OCI-M2 (cell line): Measurements from ENCODE around the gene ALS2CL.
"Not testable (repeated sequence)": the region's sequence is repeated elsewhere in the genome, so short reads cannot be mapped to it uniquely, and the experiment has no call there.

ENCODE experiments used
- DNase-seq: peaks from one replicate; lab custom pipeline; 2025; ENCODE audit not compliant: unreplicated experiment; lab: John Stamatoyannopoulos, UW

Gene ALS2CL

GRCh38 chr3:46715507-46716175 lies 22.2 kb upstream of the ALS2CL start:
- DNase-seq = no peak

DNA sequence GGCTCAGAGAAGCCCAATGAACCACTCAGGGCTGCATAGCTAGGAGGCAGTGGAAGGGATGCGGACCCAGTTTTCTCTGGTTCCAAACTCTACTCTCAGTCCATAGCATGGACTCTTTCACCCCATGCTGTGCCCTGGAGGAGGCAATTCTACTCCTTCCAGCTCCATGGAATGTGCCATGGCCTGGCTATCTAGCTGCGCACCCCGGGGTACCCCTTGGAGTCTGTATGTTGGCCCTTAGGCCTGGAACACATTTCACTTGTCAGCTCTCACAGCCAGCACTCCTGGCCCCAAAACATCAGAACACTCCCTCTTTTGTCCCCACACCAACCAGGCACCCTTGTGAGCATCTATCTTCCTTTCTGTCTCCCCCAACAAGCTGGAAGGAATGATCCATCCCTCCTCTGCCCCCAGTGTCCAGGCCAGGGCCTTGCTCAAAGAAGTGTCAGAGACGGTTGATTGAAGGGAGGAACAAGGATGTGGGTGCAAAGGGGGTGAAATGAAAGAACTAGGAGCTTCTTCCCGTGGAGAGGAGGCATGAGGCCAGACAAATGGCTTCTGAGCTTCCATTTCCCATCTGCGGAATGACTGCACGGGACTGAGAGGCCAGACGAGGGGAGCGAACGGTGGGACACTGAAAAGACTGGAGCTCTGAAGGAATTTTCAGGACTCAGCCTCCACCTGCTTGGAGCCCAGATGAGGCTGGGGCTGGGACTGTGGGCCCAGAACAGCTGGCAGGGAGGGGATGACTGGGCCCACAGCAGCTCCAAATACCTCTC lies 21.4 kb upstream of the ALS2CL start:
- no peak for DNase-seq

GRCh38 chr3:46713898-46714552 lies 20.5 kb upstream of the ALS2CL start:
- no peak for DNase-seq

- DNase-seq = no peak
Measured at GRCh38 chr3:46713050-46713897, 19.8 kb upstream of the ALS2CL start.

GRCh38 chr3:46712191-46713049 lies 18.9 kb upstream of the ALS2CL start:
- DNase-seq = no peak

DNA sequence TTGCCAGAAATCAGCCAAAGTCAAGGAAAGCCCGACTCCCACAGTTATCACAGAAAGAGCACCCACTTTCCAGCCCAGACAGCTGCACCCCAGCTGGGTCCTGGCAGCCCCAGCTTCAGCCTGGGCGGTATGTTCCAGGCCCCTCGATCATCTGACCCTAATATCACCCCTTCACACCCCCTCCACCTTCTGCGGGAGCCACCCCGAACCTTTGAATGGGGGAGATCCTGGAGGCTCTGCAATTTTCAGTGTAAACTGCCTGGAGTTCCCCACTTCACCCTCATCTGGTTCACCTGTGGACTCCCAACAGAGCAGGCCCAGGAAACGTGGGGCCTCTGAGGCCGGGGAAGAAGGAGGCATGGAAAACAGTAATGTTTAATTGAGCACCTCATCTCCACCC lies 18.3 kb upstream of the ALS2CL start:
- DNase-seq = no peak

- DNase-seq = no peak
Measured at GRCh38 chr3:46711305-46711704, 17.8 kb upstream of the ALS2CL start.

DNA sequence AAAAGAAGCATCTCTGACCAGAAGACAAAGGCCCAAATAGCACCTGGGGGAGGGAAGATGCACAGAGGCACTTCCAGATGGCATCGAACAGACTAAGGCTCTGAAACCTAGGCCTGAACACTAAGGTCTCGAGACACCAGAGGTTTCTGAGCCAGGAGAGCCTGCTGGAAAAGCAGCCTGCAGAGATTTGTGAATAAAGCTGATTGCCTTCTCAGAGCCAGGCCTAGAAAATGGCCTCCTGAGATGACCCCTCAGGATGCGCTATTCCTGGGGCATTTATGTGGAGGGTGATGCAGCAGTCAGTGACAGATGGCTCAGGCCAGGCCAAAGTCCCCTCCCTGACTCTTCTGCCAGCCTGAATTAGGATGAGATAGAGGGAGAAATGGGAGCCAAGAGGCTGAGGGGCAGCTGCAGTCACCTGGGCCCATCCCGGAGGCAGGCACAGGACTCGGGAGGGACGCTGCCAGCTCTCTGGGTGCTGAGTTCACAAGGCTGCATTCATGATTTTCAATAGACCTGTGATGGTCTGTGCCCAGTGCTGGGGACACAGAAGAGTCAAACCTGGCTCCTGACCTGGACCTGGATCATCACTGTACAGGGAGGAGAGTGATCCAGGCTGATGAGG lies 17.3 kb upstream of the ALS2CL start:
- no peak for DNase-seq

DNA sequence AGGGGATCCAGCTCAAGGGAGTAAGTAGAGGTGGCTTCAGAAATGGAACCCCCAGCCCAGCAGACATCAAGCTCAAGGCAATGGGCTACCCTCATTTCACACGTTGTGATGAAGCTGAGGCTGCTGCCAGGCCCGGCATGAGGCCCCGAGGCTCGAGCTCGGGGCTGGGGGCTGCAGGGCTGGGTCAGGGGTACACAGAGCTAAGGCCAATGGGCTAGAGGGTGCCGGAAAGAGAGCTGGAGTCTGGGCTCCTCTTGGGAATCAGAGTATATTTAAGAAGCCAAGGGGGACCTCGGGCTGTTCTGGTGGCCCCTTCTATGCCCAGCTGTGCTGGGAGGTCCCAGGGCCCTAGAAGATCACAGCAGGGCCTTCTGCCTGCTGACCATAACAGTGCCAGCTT lies 16.8 kb upstream of the ALS2CL start:
- no peak for DNase-seq

- no peak for DNase-seq
Measured at GRCh38 chr3:46709721-46710120, 16.2 kb upstream of the ALS2CL start.

DNA sequence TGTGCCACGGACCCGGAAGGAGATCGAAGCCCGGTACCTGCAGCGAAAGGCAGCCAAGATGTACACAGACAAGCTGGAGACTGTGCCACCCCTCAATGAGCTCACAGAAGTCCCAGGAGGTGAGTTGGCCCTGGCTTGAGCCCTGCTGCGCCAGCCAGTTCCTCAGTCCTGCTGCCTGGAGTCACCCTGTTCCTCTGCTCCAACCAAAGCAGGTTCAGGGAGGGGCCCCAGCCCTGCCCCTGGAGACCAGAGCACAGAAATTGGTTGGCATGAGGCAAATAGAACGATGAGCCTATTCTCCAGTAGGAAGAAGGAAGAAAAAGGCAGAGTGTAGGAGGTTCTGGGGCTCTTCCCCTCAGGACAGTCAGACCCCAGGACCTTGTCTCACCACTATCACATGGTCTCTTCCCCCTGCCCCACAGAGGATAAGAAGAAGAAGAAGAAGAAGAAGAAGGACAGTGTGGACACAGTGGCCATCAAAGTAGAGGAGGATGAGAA lies 15.7 kb upstream of the ALS2CL start:
- DNase-seq = no peak

DNA sequence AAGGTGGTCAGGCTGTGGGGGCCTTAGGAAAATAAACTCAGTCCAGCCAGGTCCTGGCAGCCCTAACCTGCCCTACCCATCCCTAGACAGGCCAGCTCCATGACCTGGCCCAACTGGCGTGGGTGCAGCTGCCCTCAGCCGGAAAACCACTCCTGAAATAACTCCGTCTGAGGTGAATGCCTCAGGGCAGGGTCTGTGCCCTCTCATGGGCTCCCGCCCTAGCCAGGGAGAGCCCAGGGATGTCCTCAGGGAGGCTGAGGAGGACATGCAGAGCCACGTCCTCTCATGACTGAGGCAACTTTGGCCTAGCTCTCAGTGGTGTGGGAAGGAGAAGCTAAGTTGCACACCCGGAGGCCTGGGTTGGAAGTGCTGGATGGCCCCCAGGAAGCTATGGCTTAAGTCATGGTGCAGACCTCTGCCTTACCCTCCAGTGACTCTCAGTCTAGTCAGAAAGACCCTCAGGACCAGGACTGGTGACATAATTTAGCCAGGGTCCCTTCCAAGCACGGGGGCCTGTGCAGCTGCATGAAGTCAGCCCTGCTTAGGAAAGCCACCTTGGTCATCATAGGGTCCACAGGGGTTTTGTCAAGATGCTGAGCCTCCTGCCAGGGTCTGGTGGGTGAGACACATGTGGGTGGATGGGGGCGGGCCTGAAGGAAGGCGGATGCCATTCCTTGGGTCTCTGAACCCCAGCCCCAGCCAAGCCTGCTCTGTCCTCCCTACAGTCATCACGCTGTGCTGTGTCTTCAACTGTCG lies 15.1 kb upstream of the ALS2CL start:
- DNase-seq = no peak

GRCh38 chr3:46707601-46708011 lies 14.1 kb upstream of the ALS2CL start:
- no peak for DNase-seq

DNA sequence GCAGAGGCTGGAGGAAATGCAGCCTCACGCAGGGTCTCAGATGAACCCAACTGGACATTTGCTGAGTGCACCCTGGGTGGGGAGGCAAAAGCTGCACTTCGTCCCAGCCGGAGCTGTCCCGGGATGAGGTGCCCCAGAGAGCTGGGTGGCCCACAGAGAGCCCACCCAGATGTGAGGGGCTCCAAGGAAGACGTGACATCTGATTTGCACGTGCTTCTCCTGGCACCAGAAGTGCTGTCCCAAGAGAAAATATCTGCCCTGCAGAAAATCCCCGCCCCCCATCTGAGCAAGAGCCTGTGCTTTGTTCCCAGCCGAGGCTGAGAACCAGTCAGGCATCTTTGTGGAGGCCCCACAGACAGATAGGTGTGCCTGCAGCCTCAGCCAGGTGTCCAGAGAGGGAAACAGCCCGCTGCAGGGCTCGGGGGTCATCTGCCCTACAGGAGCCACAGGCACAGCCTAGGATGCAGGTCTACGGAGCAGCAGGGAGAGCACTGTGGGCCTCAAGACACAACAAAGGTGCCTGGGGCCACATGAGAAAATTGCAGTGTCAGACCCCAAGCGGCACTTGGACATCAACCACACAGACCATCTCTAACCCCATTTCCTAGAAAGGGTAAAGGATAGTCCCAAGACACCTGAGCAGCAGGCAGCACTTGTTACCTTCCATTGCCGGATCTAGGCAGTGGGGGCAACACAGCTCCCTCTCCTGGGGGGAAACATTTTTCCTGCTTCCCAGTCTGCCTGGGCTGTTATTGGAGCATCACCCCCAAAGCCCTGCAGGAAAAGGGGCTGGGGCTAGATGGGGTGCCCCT lies 13.5 kb upstream of the ALS2CL start:
- DNase-seq = no peak

GRCh38 chr3:46705751-46706552 lies 12.5 kb upstream of the ALS2CL start:
- DNase-seq = no peak

DNA sequence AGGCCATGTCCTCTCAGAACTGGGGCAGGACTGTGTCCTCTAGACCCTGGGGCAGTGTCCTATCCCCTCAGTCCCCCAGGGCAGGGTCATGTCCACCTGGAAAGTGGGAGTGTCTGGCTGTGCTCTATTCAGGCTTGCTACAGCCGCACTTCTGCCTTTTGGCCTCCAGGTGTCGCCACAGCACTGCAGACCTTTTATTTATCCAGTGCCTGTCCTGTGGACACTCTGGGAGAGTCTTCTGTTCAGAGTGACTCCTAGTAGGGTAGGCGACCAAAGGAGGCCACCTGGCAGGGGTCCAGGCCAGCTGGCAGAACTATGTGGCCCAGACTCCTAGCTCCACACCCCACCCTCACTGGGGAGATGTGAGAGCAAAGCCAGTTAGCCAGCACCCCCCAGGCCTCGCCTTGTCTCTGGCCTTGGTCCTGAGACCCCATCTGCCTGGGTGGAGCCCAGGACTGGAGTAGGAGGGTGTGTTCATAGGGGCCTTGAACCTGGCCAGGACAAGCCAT lies 11.6 kb upstream of the ALS2CL start:
- no peak for DNase-seq

DNA sequence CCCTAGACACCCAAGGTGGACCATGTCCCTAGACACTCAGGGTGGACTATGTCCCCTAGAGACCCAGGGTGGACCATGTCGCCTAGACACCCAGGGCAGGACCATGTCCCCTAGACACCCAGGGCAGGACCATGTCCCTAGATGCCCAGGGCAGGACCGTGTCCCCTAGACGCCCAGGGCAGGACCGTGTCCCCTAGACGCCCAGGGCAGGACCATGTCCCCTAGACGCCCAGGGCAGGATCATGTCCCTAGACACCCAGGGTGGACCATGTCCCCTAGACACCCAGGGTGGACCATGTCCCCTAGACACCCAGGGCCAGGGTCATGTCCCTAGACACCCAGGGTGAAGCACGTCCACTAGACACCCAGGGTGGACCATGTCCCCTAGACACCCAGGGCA lies 10.9 kb upstream of the ALS2CL start:
- DNase-seq = not testable (repeated sequence)
